Right renal cortex interstitium (tissue), 3 donors: ENCODE data around the gene ZNF322. TPM values are rescaled to one million over a fixed set of nuclear protein-coding genes. Genes with fewer than 3 reads are reported as not detected.
"Not testable (repeated sequence)": the region's sequence is repeated elsewhere in the genome, so short reads cannot be mapped to it uniquely, and the experiment has no call there.

Experiments
- DNase-seq, 3 donors: peaks; one replicate each; pipeline ENCODE4 v3.0.0-alpha.2; 2013; ENCODE audit warnings: low read depth in 3 of 3, low spot score in 2 of 3
- polyA plus RNA-seq, 3 donors: library from polyadenylated mRNA; unstranded; fragments of 120-200 nt; gene quantifications; one replicate each; pipeline ENCODE4 v1.2.1, GENCODE V29; 2013; ENCODE audit not compliant: insufficient read length in 3 of 3

The ZNF322 gene
- 10 to 100 TPM; 41.2 to 46.9 (median 44.7) TPM for polyA plus RNA-seq

GRCh38 chr6:26659042-26659999 is at the start of gene ZNF322:
Gene ZNF322, minus strand, starts transcription at chr6:26659746. Its CDS starts 21,193 bp downstream, at chr6:26638553.
- peak; percentile 78 to 90 (median 85) for DNase-seq

GRCh38 chr6:26705780-26706179 is 46.2 kb upstream of the ZNF322 start:
- DNase-seq, result not testable (repeated sequence)

GRCh38 chr6:26705352-26705751 is 45.8 kb upstream of the ZNF322 start:
- not testable (repeated sequence) for DNase-seq

- not testable (repeated sequence) for DNase-seq
Measured at GRCh38 chr6:26701023-26701747, 41.6 kb upstream of the ZNF322 start.

- not testable (repeated sequence) for DNase-seq
Measured at GRCh38 chr6:26697496-26697895, 38.0 kb upstream of the ZNF322 start.

- DNase-seq, result not testable (repeated sequence)
Measured at GRCh38 chr6:26689324-26689947, 29.9 kb upstream of the ZNF322 start.

GRCh38 chr6:26682435-26683042 is 23.0 kb upstream of the ZNF322 start:
- DNase-seq, result not testable (repeated sequence)

- DNase-seq, result not testable (repeated sequence)
Measured at GRCh38 chr6:26673287-26673686, 13.7 kb upstream of the ZNF322 start.

- DNase-seq, result not testable (repeated sequence)
Measured at GRCh38 chr6:26670558-26670957, 11.0 kb upstream of the ZNF322 start.

GRCh38 chr6:26670003-26670402 is 10.5 kb upstream of the ZNF322 start:
- DNase-seq, result not testable (repeated sequence)

- DNase-seq, result no peak
Measured at GRCh38 chr6:26660000-26660361, 435 bp upstream of the ZNF322 start.

GRCh38 chr6:26657256-26657655 is 2.3 kb downstream of the ZNF322 start:
- DNase-seq, result no peak

- DNase-seq, result no peak
Measured at GRCh38 chr6:26653007-26653406, 6.5 kb downstream of the ZNF322 start.

GRCh38 chr6:26651133-26651781 is 8.3 kb downstream of the ZNF322 start:
- DNase-seq, result no peak

- no peak for DNase-seq
Measured at GRCh38 chr6:26646074-26646473, 13.5 kb downstream of the ZNF322 start.

- DNase-seq, result no peak
Measured at GRCh38 chr6:26640806-26641205, 18.7 kb downstream of the ZNF322 start.

- DNase-seq, result no peak
Measured at GRCh38 chr6:26629359-26629758, 30.2 kb downstream of the ZNF322 start.

GRCh38 chr6:26627843-26628242 is 31.7 kb downstream of the ZNF322 start:
- DNase-seq, result no peak

- no peak for DNase-seq
Measured at GRCh38 chr6:26624557-26624956, 35.0 kb downstream of the ZNF322 start.

GRCh38 chr6:26623339-26623859 is 36.1 kb downstream of the ZNF322 start:
- no peak for DNase-seq
